GM12878 (cell line): Measurements from ENCODE around the gene LINC00237. TPM values are rescaled to one million over a fixed set of nuclear protein-coding genes. Genes with fewer than 3 reads are reported as not detected.

Experiments used
- CBX3 ChIP-seq: fragments of 200-600 bp; sonication (generic); IDR thresholded peaks from 2 replicates; pipeline ENCODE4 v1.6.1; 2016; ENCODE audit warnings: low read depth, borderline replicate concordance
- EZH2 ChIP-seq: IDR thresholded peaks from 2 replicates; pipeline ENCODE4 v1.6.1; 2012; ENCODE audit warnings: low read depth, mild to moderate bottlenecking, control low read depth, inconsistent platforms, low read length, borderline replicate concordance; ENCODE audit not compliant: control insufficient read depth
- MTA3 ChIP-seq: IDR thresholded peaks from 2 replicates; pipeline ENCODE4 v1.6.1; 2012; ENCODE audit warnings: low read length, inconsistent platforms, borderline replicate concordance
- NBN ChIP-seq: fragments of 450-650 bp; IDR thresholded peaks from 2 replicates; pipeline ENCODE4 v1.6.1; 2016
- RAD21 ChIP-seq: IDR thresholded peaks from 2 replicates; pipeline ENCODE4 v1.6.1; 2011; ENCODE audit warnings: mild to moderate bottlenecking, low read depth, low read length, moderate library complexity; ENCODE audit not compliant: insufficient read depth
- SIN3A ChIP-seq: IDR thresholded peaks from 2 replicates; pipeline ENCODE4 v1.6.1; 2012; ENCODE audit warnings: low read depth, low read length, improper control_type of control experiment
- SMAD1 ChIP-seq: fragments of 450-650 bp; IDR thresholded peaks from 2 replicates; pipeline ENCODE4 v1.6.1; 2018; ENCODE audit warnings: mild to moderate bottlenecking, low read depth; ENCODE audit not compliant: partially characterized antibody
- SMC3 ChIP-seq: IDR thresholded peaks from 2 replicates; pipeline ENCODE4 v1.6.1; 2011; ENCODE audit warnings: low read length, improper control_type of control experiment, borderline replicate concordance
- SREBF1 ChIP-seq: IDR thresholded peaks from 2 replicates; pipeline ENCODE4 v1.6.1; 2012; ENCODE audit warnings: mild to moderate bottlenecking, low read length
- TAF1 ChIP-seq: IDR thresholded peaks from 2 replicates; pipeline ENCODE4 v1.6.1; 2011; ENCODE audit warnings: mild to moderate bottlenecking, low read depth, low read length, borderline replicate concordance
- polyA plus RNA-seq, 11 experiments: library from polyadenylated mRNA; depleted of rRNA in 4 of 11; unstranded in 6 of 11; stranded (reverse) in 5 of 11; fragments of >200 nt; fragmentation: Nextera tagmentation in 4 of 11; fragmentation: Illumina TruSeq in 1 of 11; extraction: Ambion mirVana in 4 of 11; extraction: Trizol in 1 of 11; gene quantifications; 1 replicate in 1 of 11; 2 replicates in 10 of 11; pipeline versions ENCODE4 v1.2.1 to v1.2.3, GENCODE V29; 2011 to 2016; ENCODE audit warnings: inconsistent platforms in 2 of 11, missing spikeins in 2 of 11, low read depth in 1 of 11
- total RNA-seq, 4 experiments: library from RNA; depleted of rRNA in 3 of 4; stranded (reverse); fragments of >200 nt in 3 of 4; fragmentation: Illumina TruSeq in 1 of 4; extraction: Trizol in 1 of 4; gene quantifications; 2 replicates each; pipeline versions ENCODE4 v1.2.1 to v1.2.3, GENCODE V29; 2013 to 2021
- TF ChIP-seq, protein P1 (sequence below): fragments of 450-650 bp; formaldehyde crosslinking; IDR thresholded peaks from 2 replicates; pipeline ENCODE4 v1.5.0; 2022; ENCODE audit warnings: mild to moderate bottlenecking, missing genetic modification characterization
- TF ChIP-seq, protein P2 (sequence below): IDR thresholded peaks from 2 replicates; pipeline ENCODE4 v1.6.1; 2012; ENCODE audit warnings: improper control_type of control experiment, low read depth, low read length; ENCODE audit not compliant: insufficient replicate concordance
- TF ChIP-seq, protein P3 (sequence below): fragments of 150-350 bp; IDR thresholded peaks from 2 replicates; pipeline ENCODE4 v1.6.1; 2014; ENCODE audit warnings: mild to moderate bottlenecking, low read depth, low read length
- TF ChIP-seq, protein P4 (sequence below): fragments of 150-350 bp; IDR thresholded peaks from 2 replicates; pipeline ENCODE4 v1.6.1; 2016; ENCODE audit warnings: low read depth, low read length

The LINC00237 gene
- total and polyA plus RNA-seq, 10 of the 15 experiments (the other 5 are each of a cell fraction or from before 2014, with no cell fraction given), result not detected

DNA sequence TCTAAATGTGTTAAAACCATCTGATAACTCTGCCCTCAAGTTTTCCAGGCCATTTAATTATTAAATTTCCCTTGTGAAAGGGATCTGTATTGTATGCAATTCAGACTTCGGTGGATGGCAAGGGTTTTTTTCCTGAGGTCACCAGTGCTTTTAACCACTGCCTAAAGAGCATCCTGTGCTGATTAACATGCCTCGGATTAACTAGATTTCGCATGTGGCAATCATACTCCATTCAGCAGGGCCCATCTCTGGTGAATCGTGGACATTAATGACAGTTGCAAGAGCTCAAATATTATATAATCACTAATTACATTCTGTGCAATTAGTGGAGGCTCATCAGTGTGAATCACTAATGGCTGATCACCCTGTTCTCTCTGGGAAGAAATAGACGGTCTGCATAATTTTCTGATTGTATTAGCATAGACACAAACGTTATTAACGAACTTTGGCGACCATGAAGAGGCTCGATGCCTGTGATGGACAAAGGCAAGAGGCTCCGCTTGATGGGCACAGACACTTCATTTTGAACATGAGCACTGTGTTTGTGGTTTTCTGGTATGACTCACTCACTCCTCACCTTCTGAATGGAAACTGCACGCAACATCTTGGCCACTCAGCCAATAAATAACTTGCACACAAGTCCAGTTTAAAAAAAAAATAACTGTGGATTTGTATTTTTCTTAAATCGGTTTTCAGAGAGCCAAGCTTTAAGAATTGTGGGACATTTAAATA lies 31.4 kb downstream of the LINC00237 start (continued):
- TF ChIP-seq, protein P1, sequence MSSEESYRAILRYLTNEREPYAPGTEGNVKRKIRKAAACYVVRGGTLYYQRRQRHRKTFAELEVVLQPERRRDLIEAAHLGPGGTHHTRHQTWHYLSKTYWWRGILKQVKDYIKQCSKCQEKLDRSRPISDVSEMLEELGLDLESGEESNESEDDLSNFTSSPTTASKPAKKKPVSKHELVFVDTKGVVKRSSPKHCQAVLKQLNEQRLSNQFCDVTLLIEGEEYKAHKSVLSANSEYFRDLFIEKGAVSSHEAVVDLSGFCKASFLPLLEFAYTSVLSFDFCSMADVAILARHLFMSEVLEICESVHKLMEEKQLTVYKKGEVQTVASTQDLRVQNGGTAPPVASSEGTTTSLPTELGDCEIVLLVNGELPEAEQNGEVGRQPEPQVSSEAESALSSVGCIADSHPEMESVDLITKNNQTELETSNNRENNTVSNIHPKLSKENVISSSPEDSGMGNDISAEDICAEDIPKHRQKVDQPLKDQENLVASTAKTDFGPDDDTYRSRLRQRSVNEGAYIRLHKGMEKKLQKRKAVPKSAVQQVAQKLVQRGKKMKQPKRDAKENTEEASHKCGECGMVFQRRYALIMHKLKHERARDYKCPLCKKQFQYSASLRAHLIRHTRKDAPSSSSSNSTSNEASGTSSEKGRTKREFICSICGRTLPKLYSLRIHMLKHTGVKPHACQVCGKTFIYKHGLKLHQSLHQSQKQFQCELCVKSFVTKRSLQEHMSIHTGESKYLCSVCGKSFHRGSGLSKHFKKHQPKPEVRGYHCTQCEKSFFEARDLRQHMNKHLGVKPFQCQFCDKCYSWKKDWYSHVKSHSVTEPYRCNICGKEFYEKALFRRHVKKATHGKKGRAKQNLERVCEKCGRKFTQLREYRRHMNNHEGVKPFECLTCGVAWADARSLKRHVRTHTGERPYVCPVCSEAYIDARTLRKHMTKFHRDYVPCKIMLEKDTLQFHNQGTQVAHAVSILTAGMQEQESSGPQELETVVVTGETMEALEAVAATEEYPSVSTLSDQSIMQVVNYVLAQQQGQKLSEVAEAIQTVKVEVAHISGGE (CRISPR knock-in tag), result no peak
- no peak for TF ChIP-seq TAF1
- TF ChIP-seq, protein P2, sequence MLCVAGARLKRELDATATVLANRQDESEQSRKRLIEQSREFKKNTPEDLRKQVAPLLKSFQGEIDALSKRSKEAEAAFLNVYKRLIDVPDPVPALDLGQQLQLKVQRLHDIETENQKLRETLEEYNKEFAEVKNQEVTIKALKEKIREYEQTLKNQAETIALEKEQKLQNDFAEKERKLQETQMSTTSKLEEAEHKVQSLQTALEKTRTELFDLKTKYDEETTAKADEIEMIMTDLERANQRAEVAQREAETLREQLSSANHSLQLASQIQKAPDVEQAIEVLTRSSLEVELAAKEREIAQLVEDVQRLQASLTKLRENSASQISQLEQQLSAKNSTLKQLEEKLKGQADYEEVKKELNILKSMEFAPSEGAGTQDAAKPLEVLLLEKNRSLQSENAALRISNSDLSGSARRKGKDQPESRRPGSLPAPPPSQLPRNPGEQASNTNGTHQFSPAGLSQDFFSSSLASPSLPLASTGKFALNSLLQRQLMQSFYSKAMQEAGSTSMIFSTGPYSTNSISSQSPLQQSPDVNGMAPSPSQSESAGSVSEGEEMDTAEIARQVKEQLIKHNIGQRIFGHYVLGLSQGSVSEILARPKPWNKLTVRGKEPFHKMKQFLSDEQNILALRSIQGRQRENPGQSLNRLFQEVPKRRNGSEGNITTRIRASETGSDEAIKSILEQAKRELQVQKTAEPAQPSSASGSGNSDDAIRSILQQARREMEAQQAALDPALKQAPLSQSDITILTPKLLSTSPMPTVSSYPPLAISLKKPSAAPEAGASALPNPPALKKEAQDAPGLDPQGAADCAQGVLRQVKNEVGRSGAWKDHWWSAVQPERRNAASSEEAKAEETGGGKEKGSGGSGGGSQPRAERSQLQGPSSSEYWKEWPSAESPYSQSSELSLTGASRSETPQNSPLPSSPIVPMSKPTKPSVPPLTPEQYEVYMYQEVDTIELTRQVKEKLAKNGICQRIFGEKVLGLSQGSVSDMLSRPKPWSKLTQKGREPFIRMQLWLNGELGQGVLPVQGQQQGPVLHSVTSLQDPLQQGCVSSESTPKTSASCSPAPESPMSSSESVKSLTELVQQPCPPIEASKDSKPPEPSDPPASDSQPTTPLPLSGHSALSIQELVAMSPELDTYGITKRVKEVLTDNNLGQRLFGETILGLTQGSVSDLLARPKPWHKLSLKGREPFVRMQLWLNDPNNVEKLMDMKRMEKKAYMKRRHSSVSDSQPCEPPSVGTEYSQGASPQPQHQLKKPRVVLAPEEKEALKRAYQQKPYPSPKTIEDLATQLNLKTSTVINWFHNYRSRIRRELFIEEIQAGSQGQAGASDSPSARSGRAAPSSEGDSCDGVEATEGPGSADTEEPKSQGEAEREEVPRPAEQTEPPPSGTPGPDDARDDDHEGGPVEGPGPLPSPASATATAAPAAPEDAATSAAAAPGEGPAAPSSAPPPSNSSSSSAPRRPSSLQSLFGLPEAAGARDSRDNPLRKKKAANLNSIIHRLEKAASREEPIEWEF, result no peak
- TF ChIP-seq MTA3, result no peak
- TF ChIP-seq, protein P3, sequence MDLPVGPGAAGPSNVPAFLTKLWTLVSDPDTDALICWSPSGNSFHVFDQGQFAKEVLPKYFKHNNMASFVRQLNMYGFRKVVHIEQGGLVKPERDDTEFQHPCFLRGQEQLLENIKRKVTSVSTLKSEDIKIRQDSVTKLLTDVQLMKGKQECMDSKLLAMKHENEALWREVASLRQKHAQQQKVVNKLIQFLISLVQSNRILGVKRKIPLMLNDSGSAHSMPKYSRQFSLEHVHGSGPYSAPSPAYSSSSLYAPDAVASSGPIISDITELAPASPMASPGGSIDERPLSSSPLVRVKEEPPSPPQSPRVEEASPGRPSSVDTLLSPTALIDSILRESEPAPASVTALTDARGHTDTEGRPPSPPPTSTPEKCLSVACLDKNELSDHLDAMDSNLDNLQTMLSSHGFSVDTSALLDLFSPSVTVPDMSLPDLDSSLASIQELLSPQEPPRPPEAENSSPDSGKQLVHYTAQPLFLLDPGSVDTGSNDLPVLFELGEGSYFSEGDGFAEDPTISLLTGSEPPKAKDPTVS, result no peak
- TF ChIP-seq, protein P4, sequence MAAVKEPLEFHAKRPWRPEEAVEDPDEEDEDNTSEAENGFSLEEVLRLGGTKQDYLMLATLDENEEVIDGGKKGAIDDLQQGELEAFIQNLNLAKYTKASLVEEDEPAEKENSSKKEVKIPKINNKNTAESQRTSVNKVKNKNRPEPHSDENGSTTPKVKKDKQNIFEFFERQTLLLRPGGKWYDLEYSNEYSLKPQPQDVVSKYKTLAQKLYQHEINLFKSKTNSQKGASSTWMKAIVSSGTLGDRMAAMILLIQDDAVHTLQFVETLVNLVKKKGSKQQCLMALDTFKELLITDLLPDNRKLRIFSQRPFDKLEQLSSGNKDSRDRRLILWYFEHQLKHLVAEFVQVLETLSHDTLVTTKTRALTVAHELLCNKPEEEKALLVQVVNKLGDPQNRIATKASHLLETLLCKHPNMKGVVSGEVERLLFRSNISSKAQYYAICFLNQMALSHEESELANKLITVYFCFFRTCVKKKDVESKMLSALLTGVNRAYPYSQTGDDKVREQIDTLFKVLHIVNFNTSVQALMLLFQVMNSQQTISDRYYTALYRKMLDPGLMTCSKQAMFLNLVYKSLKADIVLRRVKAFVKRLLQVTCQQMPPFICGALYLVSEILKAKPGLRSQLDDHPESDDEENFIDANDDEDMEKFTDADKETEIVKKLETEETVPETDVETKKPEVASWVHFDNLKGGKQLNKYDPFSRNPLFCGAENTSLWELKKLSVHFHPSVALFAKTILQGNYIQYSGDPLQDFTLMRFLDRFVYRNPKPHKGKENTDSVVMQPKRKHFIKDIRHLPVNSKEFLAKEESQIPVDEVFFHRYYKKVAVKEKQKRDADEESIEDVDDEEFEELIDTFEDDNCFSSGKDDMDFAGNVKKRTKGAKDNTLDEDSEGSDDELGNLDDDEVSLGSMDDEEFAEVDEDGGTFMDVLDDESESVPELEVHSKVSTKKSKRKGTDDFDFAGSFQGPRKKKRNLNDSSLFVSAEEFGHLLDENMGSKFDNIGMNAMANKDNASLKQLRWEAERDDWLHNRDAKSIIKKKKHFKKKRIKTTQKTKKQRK, result no peak
- no peak for TF ChIP-seq EZH2
- TF ChIP-seq SREBF1, result no peak
- no peak for TF ChIP-seq SIN3A
- no peak for TF ChIP-seq SMC3
- no peak for TF ChIP-seq RAD21
- TF ChIP-seq SMAD1, result no peak
- no peak for TF ChIP-seq NBN
- TF ChIP-seq CBX3, result no peak
